ENCODE measurements around the gene HACD3.

GRCh38 chr15:65619626-65620290 is 89.5 kb downstream of the HACD3 start:
- TF ChIP-seq CTCF (IDR thresholded peaks at IDR 0.05; ENCODE audit: insufficient read depth, low read length) = no peak
- no peak for TF ChIP-seq POLR2AphosphoS5 (IDR thresholded peaks at IDR 0.05; ENCODE audit: low read depth)
